Epidermal melanocyte (primary cell): ENCODE results near the gene PCBP2.

ENCODE experiments used
- DNase-seq: peaks from one replicate; pipeline ENCODE4 v3.0.0; 2011; ENCODE audit warnings: low spot score; ENCODE audit not compliant: insufficient read length

Gene PCBP2

DNA sequence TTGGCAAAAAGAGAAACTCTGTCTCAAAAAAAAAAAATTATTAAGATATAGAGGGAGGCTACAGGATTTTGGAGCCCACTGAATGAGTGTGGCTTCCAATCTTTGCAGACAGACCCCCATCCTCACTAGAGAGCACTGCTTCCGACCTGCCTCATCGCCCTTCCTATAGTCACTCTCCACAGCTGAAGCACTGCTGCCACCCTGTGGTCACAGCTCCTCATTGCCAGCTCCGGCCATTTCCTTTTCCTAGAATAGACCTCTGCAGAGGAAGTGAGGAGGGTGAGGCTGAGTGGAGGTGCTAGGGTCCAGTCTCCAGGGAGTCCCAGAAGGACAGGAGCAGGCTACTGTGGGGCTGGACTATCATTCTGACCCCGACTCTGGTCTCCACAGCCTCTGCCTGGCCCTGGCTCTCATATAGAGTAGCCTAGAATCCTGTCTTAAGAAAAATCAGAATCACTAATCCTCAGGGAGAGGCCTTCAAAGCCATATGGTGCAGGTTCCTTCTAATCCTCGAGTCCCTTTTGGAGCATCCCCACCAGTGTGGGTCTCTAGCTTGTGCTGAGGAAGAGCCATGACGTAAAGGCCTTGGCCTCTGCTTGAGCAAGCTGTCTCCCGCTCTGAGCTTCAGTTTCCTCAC, 56.8 kb downstream of the PCBP2 start:
- DNase-seq: peak; percentile 67

DNA sequence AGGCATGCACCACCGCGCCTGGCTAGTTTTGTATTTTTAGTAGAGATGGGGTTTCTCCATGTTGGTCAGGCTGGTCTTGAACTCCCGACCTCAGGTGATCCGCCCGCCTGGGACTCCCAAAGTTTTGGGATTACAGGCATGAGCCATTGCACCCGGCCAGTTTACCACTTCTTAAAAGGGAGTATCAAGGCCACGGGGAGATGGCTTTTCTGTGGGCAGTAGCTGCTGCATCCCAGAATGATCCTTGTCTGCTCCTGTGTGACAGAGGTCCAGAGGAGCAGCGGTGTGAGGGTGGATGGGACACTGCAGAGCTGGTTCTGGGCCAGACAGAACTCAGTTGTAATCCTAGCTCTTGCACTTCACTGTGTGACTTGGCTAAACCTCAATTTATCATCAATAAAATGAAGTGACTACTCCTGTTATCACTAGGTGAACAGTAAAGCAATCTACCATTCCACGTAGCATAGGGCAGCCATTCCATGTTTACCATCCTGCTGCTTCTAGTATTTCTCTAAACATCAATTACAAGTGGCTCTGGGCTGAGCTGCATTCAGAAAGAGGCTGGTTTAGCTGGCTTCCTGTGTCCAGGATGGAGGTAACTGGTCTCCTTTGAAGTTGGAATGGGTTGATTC, 58.4 kb downstream of the PCBP2 start:
- DNase-seq: no peak

DNA sequence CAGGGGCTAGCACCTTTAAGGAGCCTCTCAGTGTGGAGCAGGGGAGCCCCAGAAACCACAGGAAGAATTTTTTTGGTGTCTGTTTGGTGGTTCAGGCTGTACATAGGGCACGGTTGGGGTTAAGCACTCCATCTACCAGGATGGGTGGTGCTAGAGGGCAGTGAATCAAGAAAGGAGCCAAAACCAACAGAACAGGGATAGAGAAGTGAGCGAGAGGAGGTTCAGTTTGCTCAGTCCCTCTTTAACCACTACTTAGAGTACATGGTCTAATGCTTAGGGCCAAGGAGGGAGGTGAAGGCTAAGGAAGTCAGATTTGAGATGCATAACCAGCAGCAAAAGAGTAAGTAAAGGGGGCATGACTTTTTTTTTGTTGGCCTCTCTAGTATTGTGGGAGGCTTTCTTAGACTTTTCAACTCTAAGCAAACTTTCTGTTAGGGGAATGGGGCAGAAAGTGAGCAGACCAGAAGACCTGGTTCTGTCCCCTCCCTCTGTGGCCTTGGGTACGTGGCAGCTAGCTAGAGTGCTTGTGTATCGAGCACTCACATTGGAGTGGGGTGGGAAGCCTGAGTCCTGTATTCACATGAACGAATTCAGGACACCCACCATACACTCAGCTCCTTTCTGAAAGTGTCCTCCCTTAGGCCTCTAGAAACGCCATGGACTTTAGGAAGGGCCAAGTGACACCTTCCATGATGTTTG, 62.0 kb downstream of the PCBP2 start:
- DNase-seq: no peak

DNA sequence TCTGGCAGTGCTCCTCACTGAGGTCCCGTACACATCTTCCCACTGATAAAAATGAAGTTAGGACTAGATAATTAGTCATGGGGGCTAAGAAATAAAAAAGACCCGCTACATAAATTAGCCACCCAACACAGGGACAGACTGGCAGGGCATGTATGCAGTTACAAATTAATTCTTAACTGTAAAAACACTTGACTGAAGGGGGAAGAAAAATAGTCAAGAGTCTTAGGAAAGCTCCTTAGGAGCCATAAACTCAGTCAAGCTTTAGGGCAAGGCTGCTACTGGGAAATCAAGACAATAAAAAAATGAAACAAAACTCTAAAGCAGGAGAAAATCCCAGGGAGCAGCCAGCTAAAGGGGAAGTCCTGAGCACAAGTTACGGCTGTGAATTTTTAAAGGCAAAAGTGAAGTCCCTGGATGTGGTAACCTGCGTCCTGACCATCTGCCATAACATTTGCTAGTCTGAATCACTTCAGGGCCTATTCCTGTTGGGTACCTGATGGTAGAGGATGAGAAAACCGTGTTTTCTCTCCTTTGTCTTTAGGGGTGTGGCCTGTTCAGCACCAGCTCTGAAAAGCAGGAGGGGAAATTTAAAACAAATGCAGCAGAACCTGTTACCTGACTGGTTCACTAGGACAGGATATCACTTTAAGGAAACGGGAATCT, 62.9 kb downstream of the PCBP2 start:
- DNase-seq: no peak

DNA sequence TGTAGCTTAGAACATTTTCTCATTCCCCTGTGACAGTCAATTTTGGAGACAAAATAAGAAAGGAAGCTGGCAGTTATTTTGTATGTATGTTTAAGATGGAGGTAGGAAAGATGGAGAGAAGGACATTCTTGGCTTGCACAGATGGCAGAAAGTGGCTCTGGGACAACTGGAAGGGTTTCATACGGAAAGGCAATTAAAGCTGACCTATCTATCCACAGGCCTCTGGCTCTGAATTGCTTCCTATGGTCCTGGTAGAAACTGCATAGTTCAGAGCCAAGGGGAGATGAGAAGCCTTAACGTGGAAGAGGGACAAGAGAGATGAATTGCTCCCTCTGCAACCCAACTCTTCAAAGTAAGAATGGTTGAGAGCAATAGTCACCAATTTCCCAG, 63.4 kb downstream of the PCBP2 start:
- no peak for DNase-seq

DNA sequence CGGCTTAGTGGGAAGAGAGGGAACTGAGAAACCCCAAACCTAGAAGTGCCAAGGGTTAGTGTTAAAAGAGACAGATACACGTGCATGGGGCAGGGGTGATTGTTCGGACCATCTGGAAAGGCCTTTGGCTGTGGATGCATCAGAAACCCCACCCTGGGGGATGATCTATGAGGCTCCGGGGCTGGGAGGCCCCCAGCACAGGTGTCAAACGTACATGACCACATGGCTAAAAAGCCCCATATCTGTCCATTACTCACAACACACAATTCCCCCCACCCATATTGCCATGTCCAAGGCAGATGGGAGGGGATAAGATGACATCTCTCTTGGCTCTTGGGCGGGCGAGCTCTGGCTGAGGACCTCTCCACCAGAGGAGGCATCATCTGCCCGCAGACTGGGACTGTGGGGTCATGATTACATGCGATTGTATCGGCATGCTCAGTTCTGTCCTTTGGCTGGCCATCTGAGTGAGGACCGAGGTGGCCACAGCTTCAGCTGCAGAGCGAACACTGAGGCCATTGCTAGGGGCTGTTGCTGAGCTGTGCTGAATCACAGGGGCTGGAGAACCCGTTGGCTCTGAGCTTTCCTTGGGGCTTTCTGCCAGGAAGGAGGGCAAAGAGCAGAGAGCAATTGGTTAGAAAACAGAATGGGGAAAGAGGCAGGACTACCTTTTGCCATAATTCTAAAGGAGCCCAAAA, 65.0 kb downstream of the PCBP2 start:
- no peak for DNase-seq

DNA sequence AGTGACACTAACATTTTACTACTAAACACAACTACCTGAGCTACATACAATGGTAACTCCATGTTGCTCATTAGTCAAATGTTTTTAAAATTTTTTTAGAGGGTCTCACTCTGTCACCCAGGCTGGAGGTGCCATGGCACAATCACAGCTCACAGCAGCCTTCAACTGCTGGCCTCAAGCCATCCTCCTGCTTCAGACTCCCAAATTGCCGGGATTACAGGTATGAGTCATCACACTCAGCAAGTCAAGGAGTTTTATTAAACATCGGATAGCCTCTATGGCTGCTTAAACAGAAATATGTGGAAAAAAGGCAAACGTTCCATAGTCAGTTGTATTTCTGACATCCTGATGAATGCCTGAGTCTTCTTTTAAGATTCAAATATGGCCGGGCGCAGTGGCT, 66.5 kb downstream of the PCBP2 start:
- no peak for DNase-seq

DNA sequence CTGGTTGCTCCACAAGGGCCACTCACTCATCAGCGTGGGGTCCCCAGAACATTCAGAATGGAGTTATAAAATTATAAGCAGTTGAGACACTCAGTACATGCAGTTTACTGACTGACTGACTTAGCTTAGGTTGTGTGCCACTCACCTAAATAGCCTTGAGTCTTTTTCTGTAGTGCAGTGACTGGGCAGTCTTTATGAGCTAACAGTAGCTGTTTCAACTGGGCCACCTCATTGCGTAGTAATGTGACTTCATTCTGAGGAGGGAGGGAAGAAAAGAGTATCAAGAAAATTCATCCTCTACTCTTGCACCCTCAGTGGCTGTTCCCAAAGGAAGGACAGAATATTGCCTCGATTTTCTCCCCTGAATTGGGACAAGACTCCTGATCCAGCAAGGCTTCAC, 71.2 kb downstream of the PCBP2 start:
- no peak for DNase-seq

DNA sequence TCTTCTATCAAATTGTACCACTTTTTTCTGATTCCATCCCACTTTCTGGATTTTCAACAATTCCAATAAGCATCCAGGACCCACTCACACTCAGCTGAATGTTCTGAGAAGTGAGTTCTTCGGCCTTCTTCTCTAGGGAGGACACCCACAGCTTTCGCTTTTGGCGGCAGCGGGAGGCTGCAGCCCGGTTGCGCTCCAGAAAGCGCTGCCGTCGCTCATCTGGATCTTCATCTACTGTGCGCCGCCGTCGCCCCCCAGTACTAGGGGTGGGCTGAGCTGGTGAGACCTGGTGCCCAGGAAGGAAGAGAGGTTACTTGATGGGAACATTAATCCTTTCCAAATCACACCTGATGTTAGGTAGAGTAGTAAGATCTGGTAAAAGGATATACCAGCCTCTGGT, 72.6 kb downstream of the PCBP2 start:
- DNase-seq: no peak

DNA sequence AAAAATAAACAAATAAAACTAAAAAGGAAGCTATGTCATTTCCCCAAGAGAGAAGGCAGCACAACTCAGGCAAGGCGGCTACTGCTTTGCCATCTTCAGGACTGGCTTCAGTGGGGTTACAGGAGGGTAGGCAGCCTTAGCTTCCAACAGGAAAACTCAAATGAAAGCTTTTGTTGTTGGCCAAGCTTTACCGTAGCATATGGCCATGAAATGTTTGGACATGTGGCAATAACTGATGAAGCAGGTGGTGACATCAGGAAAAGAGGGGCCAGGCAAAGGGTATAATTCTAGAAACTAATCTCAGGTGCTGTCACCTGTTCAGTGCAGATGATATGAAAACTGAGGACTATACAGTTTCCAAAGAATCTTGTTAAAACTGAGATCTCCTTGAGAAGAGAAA, 78.2 kb downstream of the PCBP2 start:
- no peak for DNase-seq
